ENCODE data around the gene TLX3.
A peak's percentile ranks its signal among the peaks of the same experiment; 100 is the strongest.
"Not testable (repeated sequence)": the region's sequence is repeated elsewhere in the genome, so short reads cannot be mapped to it uniquely, and the experiment has no call there.

Gene TLX3

DNA sequence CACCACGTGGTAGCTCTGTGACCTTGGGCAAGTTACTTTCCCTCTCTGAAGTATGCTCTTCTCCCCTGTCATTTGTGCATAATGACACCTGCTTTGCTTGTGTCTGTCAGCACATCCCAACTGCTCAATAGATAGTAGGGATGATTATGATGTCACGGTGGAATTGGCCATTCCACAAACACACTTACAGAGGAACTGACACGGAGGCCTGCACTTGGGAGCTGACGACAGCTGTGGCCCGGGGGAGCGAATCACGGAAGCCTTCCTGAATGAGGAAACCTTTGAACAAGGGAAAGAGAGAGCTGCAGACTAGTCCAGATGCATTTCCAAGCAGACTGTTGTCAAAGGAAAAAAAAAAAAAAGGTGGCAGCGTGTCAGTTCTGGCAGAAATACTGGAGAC is 21.0 kb downstream of the TLX3 start:
- DNase-seq = no peak

DNA sequence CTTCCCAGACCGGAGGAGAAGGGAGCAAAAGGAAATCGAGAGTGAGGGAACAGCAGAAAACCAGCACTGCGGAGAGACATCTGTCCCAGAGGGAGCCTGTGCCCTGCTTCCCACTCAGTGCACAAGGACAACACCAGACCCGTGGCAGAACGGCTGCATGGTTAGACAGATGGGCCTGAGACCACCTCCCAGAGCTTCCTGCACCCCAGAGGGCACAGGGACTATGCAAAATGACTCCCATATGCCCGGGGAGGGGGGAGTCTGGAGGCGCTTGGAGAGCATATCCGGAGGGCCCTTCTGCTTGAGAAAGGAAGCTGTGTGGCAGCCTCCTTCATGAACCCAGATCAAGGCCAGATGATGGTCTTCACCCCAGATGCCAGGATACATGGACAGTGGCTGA is 26.6 kb downstream of the TLX3 start:
- no peak for DNase-seq

DNA sequence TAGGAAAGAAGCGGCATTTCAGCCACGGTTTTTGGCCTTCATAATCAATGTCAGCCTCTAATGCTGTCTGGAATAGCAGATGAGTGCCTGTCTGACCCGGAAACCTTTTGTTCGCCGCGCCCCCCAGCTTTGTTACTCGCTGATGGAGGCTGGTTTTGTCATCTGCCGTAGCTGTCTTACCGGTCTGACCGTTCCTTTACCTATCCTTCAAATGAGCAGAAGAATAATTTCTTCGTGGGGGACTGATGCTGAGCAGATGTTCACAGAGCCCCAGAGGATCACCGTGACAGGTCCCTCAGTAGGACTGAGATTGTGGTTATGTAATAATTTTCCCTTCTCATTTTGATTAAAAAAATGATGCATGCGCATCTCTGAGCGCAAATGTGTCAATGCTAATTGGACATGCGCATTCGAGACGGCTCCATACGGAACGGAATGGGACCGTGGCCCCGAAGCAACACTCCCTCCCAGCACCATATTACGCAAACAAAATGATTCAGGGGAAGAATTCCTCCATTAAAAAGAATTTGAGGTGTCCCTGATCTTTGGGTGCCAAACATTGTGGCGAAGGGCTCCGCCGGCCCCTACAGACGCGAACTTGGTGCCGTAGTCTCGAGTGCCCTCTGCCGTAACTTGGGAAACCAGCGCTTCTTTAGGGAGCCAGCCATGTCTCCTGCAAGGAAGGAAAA is 27.6 kb downstream of the TLX3 start:
- DNase-seq = peak; percentile 61

DNA sequence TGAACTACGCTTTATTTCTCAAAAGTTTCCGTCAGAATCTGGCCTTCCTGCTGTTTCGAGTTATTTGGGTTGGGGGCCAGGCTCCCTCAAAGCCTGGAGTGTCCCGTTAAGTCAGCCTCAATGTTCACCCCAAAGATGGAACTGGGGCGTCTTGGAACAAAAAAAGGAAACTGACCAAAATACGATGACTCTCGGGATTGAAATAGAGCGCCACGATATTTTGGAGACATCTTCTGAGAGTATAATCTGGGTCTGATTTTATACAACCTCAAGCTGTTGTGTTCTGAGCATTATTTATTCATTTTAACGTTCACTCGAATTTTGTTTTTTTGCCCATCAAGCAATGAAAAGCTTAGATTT is 28.1 kb downstream of the TLX3 start:
- no peak for DNase-seq

DNA sequence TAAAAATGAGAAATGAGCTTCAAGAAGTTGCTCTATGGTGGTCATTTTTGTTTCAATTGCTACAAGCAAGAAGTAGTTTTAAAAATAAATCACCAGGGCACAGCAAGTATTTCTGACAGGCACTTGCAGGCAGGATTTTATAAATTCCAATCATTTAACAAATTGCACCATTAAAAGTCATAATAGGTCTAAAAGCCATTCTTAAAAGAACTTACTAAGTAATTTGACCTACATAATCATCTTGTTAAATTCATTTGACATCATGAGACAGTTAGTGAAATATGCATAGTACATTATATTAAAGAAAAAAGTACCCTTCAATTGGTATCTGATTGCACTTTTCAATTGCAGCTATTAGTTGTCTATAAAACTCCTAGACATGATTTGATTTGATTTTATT is 31.0 kb downstream of the TLX3 start:
- no peak for DNase-seq

DNA sequence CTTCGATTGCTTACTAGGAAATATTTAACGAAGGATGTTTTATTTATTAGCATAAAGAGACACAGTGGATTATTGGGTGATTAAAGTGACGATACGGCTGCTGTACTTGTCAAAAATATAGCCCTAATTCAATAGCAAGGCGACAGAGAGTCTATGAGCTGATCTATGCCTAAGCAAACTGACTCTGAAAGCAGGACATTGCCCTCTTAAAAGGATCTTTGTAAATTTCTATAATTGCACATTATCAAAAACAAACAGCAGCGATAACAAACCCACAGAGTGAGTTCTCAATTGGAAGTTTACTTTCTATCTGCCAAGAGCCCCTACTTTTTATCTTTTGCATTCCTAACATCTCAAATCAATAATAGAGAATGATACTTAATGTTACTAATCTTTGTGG is 31.4 kb downstream of the TLX3 start:
- DNase-seq = no peak

DNA sequence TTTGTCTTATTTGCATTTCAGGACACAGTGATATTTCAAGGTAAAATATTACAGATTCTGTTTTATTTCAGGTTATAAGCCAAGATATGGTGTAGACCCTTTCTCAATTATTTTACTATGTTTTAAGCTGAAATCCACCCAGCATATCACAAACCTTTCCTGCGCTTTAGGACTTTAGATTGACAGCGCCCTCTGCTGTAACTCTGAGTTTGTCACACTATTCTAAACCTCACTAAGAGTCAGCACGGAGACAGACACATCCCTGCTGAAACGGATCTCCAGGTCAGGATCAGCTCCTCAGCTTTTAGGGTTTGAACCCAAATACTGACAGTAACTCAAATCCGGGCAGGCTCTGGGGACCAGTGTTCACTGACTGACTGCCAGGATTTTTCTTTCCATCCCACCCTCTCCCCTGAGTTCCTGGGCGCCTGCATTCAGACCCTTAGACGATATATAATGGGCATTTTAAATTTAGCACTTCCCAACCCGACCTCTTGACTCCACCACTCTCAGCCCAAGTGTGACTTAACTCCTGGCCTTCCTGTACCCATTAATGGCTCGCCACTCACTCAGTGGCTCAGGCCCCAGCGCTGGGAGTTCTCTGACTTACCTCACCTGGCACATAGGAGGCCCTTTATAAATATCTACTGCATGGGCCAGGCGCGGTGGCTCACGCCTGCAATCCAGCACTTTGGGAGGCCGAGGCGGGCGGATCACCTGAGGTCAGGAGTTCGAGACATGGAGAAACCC is 33.5 kb downstream of the TLX3 start:
- DNase-seq = peak; percentile 73

DNA sequence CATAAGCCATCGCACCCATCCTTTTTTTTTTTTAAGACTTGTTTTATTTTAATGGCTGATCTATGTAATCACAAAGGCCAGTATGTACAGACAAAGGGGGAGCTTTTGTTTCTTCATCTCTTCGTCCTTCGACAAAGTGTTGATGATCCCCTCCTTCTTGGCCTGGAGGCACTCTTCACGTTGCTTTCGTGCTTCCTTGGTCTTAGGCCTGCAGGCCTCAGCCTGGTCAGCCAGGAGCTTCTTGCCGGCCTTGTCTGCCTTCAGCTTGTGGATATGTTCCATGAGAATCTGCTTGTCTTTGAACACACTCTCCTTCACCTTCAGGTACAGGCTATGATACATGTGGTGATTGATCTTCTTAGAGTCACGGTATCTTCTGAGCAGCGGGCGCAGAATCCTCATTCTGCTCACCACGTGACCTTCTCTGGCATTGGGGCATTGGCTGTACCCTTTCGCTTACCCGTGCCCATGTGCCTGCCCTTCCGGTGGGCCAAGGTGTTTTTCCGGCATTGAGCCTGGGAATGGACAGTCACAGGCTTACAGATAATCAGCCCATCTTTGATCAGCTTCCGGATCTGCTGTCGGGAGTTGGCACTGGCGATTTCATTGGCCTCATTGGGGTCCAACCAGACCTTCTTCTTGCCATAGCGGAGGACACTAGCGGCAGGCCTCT is 36.0 kb downstream of the TLX3 start:
- DNase-seq = no peak

DNA sequence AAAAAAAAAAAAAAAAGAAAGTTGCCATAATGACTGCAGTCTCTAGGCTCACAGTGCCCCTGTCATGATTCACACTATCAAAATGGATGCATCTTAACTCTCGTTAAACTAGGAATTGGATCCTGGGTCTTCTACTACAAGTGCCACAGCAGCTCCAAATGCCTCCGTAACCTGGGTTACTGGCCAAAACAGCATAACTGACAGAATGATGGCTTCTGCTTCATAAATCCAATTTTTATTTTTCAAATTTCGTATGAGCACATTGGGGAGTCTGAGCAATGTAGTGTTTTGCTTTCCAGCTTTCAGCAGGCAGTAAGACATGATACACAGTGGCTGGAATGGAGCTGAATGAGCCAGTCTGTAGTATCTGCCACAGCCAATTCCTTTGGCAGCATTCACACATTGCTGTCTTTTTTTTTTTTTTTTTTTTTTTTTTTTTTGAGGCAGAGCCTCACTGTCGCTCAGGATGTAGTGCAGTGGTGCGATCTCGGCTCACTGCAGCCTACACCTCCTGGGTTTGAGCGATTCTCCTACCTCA is 42.6 kb downstream of the TLX3 start:
- DNase-seq = no peak

DNA sequence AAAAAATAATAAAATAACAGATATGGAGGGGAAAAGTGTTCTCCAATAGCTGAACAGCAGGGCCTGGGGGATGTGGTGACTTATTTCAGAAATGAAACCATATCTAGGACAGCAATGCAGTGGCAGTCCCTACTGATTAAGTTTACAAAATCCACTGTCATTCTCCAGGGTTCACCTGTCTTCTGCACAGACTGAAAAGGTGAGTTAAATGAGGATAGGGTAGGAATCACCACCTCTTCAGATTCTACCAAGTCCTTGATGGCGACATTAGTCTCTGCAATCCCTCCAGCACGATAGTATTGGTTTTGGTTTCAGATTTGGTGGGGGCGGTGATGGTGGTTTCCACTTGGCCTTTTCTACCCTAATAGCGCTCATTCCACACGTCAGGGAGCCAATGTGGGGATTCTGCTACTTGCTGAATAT is 46.3 kb downstream of the TLX3 start:
- DNase-seq = no peak

DNA sequence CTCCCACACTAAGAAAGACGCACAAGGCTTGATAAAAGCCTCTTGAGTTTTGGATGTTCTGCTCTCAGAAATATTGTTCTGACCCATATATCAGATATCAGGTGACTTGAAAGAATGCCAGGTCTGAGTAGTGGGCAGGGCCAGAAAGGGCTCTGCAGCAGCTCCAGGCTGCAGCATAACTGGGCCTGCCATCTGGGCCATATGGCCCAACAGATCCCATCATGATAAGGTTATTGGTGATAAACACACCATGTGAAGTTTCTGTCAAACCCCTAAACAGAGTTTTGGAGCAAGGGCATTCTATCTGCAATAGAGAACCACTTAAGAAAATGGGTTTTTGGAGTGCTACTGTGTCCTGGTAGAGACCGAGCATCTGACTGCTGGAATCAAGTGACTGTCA is 48.8 kb downstream of the TLX3 start:
- no peak for DNase-seq

DNA sequence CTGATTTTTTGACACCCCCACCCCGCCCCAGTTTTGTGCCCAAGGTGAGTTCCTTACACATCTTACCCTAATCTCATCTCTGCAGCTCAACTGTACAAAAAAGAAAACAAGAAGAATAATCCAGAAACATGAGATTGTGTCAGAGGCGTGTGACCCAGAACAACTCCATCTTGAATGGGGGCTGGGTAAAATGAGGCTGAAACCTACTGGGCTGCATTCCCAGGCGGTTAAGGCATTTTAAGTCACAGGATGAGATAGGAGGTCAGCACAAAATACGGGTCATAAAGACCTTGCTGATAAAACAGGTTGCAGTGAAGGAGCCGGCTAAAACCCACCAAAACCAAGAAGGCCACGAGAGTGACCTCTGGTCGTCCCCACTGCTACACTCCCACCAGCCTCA is 52.1 kb downstream of the TLX3 start:
- DNase-seq = not testable (repeated sequence)
